H9 (cell line): Measurements from ENCODE around the gene ECHS1. TPM values are rescaled to one million over a fixed set of nuclear protein-coding genes. Genes with fewer than 3 reads are reported as not detected.

Source experiments
- DNase-seq: peaks from one replicate; pipeline ENCODE4 v3.0.0-alpha.2; 2017
- H2AFZ ChIP-seq: one replicate; pipeline ENCODE4 v1.6.1; 2013; ENCODE audit warnings: mild to moderate bottlenecking, low read length, control low read depth, moderate library complexity
- H2AK5ac ChIP-seq: 2 replicates; pipeline ENCODE4 v1.6.1; 2013; ENCODE audit warnings: low read length, control low read depth, mixed read lengths; ENCODE audit not compliant: insufficient read length
- H2BK120ac ChIP-seq: one replicate; pipeline ENCODE4 v1.6.1; 2013; ENCODE audit warnings: low read depth, mild to moderate bottlenecking, low read length, control low read depth, inconsistent platforms; ENCODE audit not compliant: poor library complexity, severe bottlenecking
- H2BK12ac ChIP-seq: 2 replicates; pipeline ENCODE4 v1.6.1; 2013; ENCODE audit warnings: low read length, control low read depth, mixed read lengths, low read depth; ENCODE audit not compliant: insufficient read length
- H2BK15ac ChIP-seq: 2 replicates; pipeline ENCODE4 v1.6.1; 2013; ENCODE audit warnings: low read depth, low read length, control low read depth
- H2BK20ac ChIP-seq: one replicate; pipeline ENCODE4 v1.6.1; 2013; ENCODE audit warnings: low read depth, mild to moderate bottlenecking, low read length, control low read depth, inconsistent platforms; ENCODE audit not compliant: poor library complexity, severe bottlenecking
- H2BK5ac ChIP-seq: 2 replicates; pipeline ENCODE4 v1.6.1; 2013; ENCODE audit warnings: low read length, control low read depth, mixed read lengths; ENCODE audit not compliant: insufficient read length
- H3K14ac ChIP-seq: 2 replicates; pipeline ENCODE4 v1.6.1; 2013; ENCODE audit warnings: low read length, control low read depth; ENCODE audit not compliant: insufficient read depth
- H3K18ac ChIP-seq: 2 replicates; pipeline ENCODE4 v1.6.1; 2013; ENCODE audit warnings: low read depth, mild to moderate bottlenecking, mixed read lengths, low read length, control low read depth; ENCODE audit not compliant: insufficient read length
- H3K23ac ChIP-seq: 2 replicates; pipeline ENCODE4 v1.6.1; 2013; ENCODE audit warnings: low read length, control low read depth, mixed read lengths, low read depth; ENCODE audit not compliant: insufficient read length
- H3K23me2 ChIP-seq: 2 replicates; pipeline ENCODE4 v1.6.1; 2013; ENCODE audit warnings: low read depth, mild to moderate bottlenecking, mixed read lengths, low read length, control low read depth; ENCODE audit not compliant: insufficient read length, poor library complexity, severe bottlenecking
- H3K27ac ChIP-seq: 2 replicates; pipeline ENCODE4 v1.5.1; 2013; ENCODE audit warnings: low read length, control low read depth, mixed read lengths, low read depth; ENCODE audit not compliant: insufficient read length
- H3K27me3 ChIP-seq: 2 replicates; pipeline ENCODE4 v1.6.1; 2013; ENCODE audit warnings: low read length, control low read depth, inconsistent platforms; ENCODE audit not compliant: insufficient read depth
- H3K4ac ChIP-seq: 2 replicates; pipeline ENCODE4 v1.6.1; 2013; ENCODE audit warnings: low read depth, mild to moderate bottlenecking, control low read depth, inconsistent platforms, low read length, moderate library complexity
- H3K4me1 ChIP-seq: 2 replicates; pipeline ENCODE4 v1.6.1; 2013; ENCODE audit warnings: low read length, control low read depth, inconsistent platforms; ENCODE audit not compliant: insufficient read depth
- H3K4me2 ChIP-seq: 2 replicates; pipeline ENCODE4 v1.6.1; 2013; ENCODE audit warnings: low read length, control low read depth, mixed read lengths; ENCODE audit not compliant: insufficient read length, insufficient read depth
- H3K56ac ChIP-seq: 2 replicates; pipeline ENCODE4 v1.6.1; 2013; ENCODE audit warnings: low read depth, mild to moderate bottlenecking, mixed read lengths, low read length, control low read depth; ENCODE audit not compliant: insufficient read length
- H3K79me1 ChIP-seq: 2 replicates; pipeline ENCODE4 v1.6.1; 2013; ENCODE audit warnings: low read depth, mild to moderate bottlenecking, moderate library complexity, low read length, control low read depth, inconsistent platforms; ENCODE audit not compliant: insufficient read depth, poor library complexity, severe bottlenecking
- H3K79me2 ChIP-seq: 2 replicates; pipeline ENCODE4 v1.6.1; 2013; ENCODE audit warnings: low read length, control low read depth, inconsistent platforms; ENCODE audit not compliant: insufficient read depth
- H3K9ac ChIP-seq: 2 replicates; pipeline ENCODE4 v1.6.1; 2013; ENCODE audit warnings: low read length, control low read depth, mixed read lengths; ENCODE audit not compliant: insufficient read length; ENCODE audit errors: extremely low read depth
- H3K9me3 ChIP-seq: one replicate; pipeline ENCODE4 v1.6.1; 2013; ENCODE audit warnings: low read depth, low read length, inconsistent platforms; ENCODE audit not compliant: control insufficient read depth
- H3T11ph ChIP-seq: one replicate; pipeline ENCODE4 v1.6.1; 2013; ENCODE audit warnings: mild to moderate bottlenecking, low read length, control low read depth, inconsistent platforms
- H4K20me1 ChIP-seq: one replicate; pipeline ENCODE4 v1.6.1; 2013; ENCODE audit not compliant: control insufficient read depth, insufficient read length, insufficient read depth
- H4K5ac ChIP-seq: 2 replicates; pipeline ENCODE4 v1.6.1; 2013; ENCODE audit warnings: low read depth, mild to moderate bottlenecking, mixed read lengths, low read length, control low read depth; ENCODE audit not compliant: insufficient read length
- H4K8ac ChIP-seq: replicated peaks from 2 replicates; pipeline ENCODE4 v1.6.1; 2013; ENCODE audit warnings: low read length, control low read depth, mixed read lengths, low read depth; ENCODE audit not compliant: insufficient read length
- H4K91ac ChIP-seq: 2 replicates; pipeline ENCODE4 v1.6.1; 2013; ENCODE audit warnings: low read depth, mild to moderate bottlenecking, moderate library complexity, mixed read lengths, low read length, control low read depth; ENCODE audit not compliant: insufficient read length
- H3K27ac Mint-ChIP-seq, 3 experiments: 2 replicates in 2 of 3; 3 replicates in 1 of 3; pipeline ENCODE4 v1.8.0; 2020 to 2021; ENCODE audit warnings: mixed read lengths in 3 of 3, mild to moderate bottlenecking in 1 of 3, moderate library complexity in 1 of 3
- H3K27me3 Mint-ChIP-seq: 2 replicates; pipeline ENCODE4 v1.8.0; 2021; ENCODE audit warnings: low read depth, mild to moderate bottlenecking, moderate library complexity, mixed read lengths
- H3K36me3 Mint-ChIP-seq, 3 experiments: 2 replicates in 2 of 3; 3 replicates in 1 of 3; pipeline ENCODE4 v1.8.0; 2020 to 2021; ENCODE audit warnings: low read depth in 3 of 3, mixed read lengths in 3 of 3; ENCODE audit not compliant: insufficient read depth in 1 of 3
- H3K4me1 Mint-ChIP-seq, 2 experiments: 2 replicates each; pipeline ENCODE4 v1.8.0; 2020; ENCODE audit warnings: mixed read lengths in 2 of 2
- H3K4me3 Mint-ChIP-seq, 2 experiments: 2 replicates in 1 of 2; 3 replicates in 1 of 2; pipeline ENCODE4 v1.8.0; 2020 to 2021; ENCODE audit warnings: mild to moderate bottlenecking in 2 of 2, mixed read lengths in 2 of 2, moderate library complexity in 1 of 2
- H3K9me3 Mint-ChIP-seq, 2 experiments: 2 replicates in 1 of 2; 3 replicates in 1 of 2; pipeline ENCODE4 v1.8.0; 2020; ENCODE audit warnings: mild to moderate bottlenecking in 2 of 2, mixed read lengths in 2 of 2, moderate library complexity in 1 of 2
- WGBS: extraction: QIAGEN DNeasy Blood & Tissue Kit; methylation state at CpG from one replicate; pipeline ENCODE4 v1.1.7; 2013; ENCODE audit warnings: missing lambda C conversion rate, low lambda C conversion rate, mixed read lengths; ENCODE audit not compliant: insufficient read length; ENCODE audit errors: extremely low coverage; 5-methylcytosine and 5-hydroxymethylcytosine counted together
- total RNA-seq: library from RNA; stranded (reverse); gene quantifications from 2 replicates; pipeline ENCODE4 v1.2.1, GENCODE V29; 2021
- TF ChIP-seq, protein P1 (sequence below): fragments of 200-600 bp; sonication (generic); conservative IDR thresholded peaks from 3 replicates; pipeline ENCODE4 v1.8.0; 2021; ENCODE audit warnings: antibody characterized with exemption, mild to moderate bottlenecking

The ECHS1 gene
- total RNA-seq, 1 experiment from 2014 or later = 94.1 TPM

DNA sequence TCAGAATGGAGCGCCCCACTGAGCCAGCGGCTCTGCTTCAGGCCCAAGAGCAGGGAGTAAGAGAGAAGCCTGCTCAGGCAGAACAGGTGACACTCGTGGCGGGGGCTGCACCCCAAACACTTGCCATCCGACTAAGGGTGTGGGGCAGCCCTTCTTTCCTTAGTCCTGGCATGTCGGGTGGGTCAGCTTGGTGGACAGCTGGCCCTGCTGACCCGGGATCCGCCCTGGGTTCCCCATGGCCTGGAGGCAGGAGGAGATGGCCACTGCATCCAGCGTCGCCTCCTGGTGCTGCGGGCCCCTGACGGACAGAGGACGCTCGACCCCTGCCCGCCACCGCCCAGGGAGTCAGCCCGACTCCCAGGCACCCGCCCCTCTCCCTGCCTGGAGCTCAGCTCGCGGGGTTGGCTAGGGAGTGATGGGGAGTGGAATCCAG lies 4.7 kb upstream of the ECHS1 start:
- no peak overlapping the region for H2BK120ac ChIP-seq
- no peak overlapping the region for H4K5ac ChIP-seq
- no peak for DNase-seq
- no peak overlapping the region for H2BK5ac ChIP-seq
- H3K36me3 Mint-ChIP-seq = peaks cover 0 to 5% (median 1%) of the 10 kb centered on the region in 3 experiments; a peak in 1 of 7 replicates
- TF ChIP-seq, protein P1, sequence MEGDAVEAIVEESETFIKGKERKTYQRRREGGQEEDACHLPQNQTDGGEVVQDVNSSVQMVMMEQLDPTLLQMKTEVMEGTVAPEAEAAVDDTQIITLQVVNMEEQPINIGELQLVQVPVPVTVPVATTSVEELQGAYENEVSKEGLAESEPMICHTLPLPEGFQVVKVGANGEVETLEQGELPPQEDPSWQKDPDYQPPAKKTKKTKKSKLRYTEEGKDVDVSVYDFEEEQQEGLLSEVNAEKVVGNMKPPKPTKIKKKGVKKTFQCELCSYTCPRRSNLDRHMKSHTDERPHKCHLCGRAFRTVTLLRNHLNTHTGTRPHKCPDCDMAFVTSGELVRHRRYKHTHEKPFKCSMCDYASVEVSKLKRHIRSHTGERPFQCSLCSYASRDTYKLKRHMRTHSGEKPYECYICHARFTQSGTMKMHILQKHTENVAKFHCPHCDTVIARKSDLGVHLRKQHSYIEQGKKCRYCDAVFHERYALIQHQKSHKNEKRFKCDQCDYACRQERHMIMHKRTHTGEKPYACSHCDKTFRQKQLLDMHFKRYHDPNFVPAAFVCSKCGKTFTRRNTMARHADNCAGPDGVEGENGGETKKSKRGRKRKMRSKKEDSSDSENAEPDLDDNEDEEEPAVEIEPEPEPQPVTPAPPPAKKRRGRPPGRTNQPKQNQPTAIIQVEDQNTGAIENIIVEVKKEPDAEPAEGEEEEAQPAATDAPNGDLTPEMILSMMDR = no peak
- H3K4me1 ChIP-seq = no peaks in the 10 kb centered on the region
- H3K4me3 Mint-ChIP-seq = peak overlapping the region; percentile 65 to 85
- H2BK12ac ChIP-seq = no peak overlapping the region
- no peak overlapping the region for H3K27ac ChIP-seq
- H3K79me1 ChIP-seq = no peaks in the 10 kb centered on the region
- no peak overlapping the region for H3K56ac ChIP-seq
- peaks cover 8% of the 10 kb centered on the region for H3K23me2 ChIP-seq
- H3K4me2 ChIP-seq = peak overlapping the region; percentile 62
- peaks cover 18% of the 10 kb centered on the region for H3K27me3 ChIP-seq
- H3K9me3 ChIP-seq = no peaks in the 10 kb centered on the region
- H3K4me1 Mint-ChIP-seq = peaks cover 0 to 5% of the 10 kb centered on the region in 2 experiments; a peak in 2 of 4 replicates
- no peak overlapping the region for H3K4ac ChIP-seq
- H4K8ac ChIP-seq = no peak overlapping the region
- H3K9me3 Mint-ChIP-seq = peaks cover 0 to 3% of the 10 kb centered on the region in 2 experiments; a peak in 2 of 5 replicates
- no peak overlapping the region for H2BK15ac ChIP-seq
- no peak overlapping the region for H3T11ph ChIP-seq
- no peak overlapping the region for H3K9ac ChIP-seq
- no peak overlapping the region for H2AFZ ChIP-seq
- no peak overlapping the region for H4K91ac ChIP-seq
- H3K27ac Mint-ChIP-seq = no peak overlapping the region
- H3K23ac ChIP-seq = no peak overlapping the region
- no peaks in the 10 kb centered on the region for H3K79me2 ChIP-seq
- no peak overlapping the region for H2BK20ac ChIP-seq
- H4K20me1 ChIP-seq = no peaks in the 10 kb centered on the region
- no peak overlapping the region for H3K18ac ChIP-seq
- no CpG with 5 or more reads among the region's 20 CpGs for WGBS
- no peak overlapping the region for H3K14ac ChIP-seq
- H3K27me3 Mint-ChIP-seq = peaks cover 58% of the 10 kb centered on the region
- H2AK5ac ChIP-seq = no peak overlapping the region
